IPS-NIHi11 (cell line): ENCODE results near the gene FAF1.

Experiments
- DNase-seq: peaks from one replicate; pipeline ENCODE4 v3.0.0; 2012; ENCODE audit warnings: mixed read lengths, low spot score

Gene FAF1

GRCh38 chr1:50426702-50427085, 533.4 kb downstream of the FAF1 start:
- peak; percentile 24 for DNase-seq

GRCh38 chr1:50426108-50426700, 533.9 kb downstream of the FAF1 start:
- DNase-seq, result peak; percentile 17

GRCh38 chr1:50425376-50426107, 534.5 kb downstream of the FAF1 start:
- DNase-seq, result peak; percentile 60

GRCh38 chr1:50424884-50425375, 535.1 kb downstream of the FAF1 start:
- peak; percentile 31 for DNase-seq

- DNase-seq, result peak; percentile 53
These were observed 535.8 kb downstream of the FAF1 start for GRCh38 chr1:50424045-50424883.

DNA sequence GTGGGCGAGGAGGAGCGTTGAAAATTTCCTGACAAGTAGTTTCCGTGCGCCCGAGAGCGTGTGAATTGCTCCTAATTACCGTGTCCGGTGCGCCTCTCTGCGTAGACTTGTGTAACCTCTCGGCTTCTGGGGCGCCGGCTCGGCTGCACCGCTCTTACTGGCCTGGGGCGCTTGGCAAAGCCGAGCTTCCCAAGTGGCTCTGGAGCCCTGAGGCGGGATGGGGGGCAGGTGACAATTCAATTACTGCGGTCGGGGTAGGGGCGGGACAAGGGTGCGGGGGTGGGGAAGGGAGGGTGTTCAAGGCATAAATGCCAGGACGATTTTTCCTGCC, 536.4 kb downstream of the FAF1 start:
- DNase-seq, result peak; percentile 71

GRCh38 chr1:50422946-50423669, 537.0 kb downstream of the FAF1 start, which contains the start of gene DMRTA2:
DMRTA2 (minus strand) TSS chr1:50423443; CDS start chr1:50421536, 1,907 bp downstream.
- DNase-seq, result peak; percentile 91

GRCh38 chr1:50422675-50422945, 537.5 kb downstream of the FAF1 start:
- DNase-seq, result peak; percentile 46

- DNase-seq, result peak; percentile 51
These were observed 538.0 kb downstream of the FAF1 start for GRCh38 chr1:50421768-50422674.

DNA sequence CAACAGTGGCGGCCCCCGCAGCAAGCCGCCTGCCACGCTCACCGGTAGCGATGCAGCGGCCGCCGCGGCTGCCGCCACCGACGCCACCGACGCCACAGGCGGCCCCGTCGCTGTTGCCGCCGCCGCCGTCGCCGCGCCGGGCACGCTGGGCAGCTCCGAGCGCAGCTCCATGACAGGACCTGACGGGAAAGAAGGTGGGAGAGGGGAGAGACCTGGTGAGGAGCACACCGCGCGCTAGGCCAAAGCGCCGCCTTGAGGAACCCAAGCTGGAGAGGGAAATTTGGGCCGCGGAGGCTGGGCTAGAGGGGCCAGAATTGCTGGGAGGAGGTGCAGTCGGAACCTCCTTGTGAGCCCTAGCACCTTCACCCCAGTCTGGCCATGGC, 538.7 kb downstream of the FAF1 start:
- DNase-seq, result peak; percentile 15

- peak; percentile 58 for DNase-seq
These were observed 539.2 kb downstream of the FAF1 start for GRCh38 chr1:50420689-50421365.

DNA sequence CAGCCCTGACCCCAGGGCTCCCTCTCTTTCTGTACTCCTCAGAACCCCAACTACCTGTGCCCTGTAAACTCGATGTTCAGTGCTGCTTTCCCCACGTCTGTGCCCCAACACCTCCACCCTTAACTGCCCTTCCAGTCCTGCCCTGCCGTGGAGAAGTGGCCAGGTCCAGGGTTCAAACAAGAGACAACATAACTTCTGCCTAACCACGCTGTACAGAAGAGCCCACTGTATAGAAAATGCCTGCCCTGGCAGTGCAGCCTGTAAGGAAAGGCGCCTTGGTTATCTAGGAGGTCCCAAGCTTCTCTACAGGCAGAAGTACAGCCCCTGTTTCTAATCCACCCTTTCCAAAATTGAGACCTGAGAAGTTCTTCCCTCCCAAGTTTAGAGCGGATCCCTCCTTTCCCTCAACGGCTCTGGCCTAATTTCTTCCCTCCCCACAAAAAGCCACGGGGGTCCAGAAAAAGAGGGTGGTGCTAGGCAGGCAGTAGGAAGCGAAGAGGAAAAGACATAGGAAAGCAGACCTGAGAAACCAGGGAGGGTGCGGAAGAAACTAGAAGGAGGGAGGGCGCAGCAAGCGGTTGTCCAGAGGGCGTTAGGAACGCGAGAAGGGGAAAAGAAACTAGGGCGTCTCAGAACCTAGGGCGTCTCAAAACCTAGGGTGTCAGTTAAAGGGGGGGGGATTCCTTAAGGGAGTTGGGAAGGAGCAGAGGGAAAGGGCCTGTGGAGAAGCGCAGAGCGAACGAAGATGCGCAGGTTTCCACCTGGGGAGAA, 540.0 kb downstream of the FAF1 start:
- no peak for DNase-seq

- peak; percentile 44 for DNase-seq
These were observed 540.7 kb downstream of the FAF1 start for GRCh38 chr1:50419192-50419906.

- DNase-seq, result peak; percentile 50
These were observed 541.4 kb downstream of the FAF1 start for GRCh38 chr1:50418600-50419109.

DNA sequence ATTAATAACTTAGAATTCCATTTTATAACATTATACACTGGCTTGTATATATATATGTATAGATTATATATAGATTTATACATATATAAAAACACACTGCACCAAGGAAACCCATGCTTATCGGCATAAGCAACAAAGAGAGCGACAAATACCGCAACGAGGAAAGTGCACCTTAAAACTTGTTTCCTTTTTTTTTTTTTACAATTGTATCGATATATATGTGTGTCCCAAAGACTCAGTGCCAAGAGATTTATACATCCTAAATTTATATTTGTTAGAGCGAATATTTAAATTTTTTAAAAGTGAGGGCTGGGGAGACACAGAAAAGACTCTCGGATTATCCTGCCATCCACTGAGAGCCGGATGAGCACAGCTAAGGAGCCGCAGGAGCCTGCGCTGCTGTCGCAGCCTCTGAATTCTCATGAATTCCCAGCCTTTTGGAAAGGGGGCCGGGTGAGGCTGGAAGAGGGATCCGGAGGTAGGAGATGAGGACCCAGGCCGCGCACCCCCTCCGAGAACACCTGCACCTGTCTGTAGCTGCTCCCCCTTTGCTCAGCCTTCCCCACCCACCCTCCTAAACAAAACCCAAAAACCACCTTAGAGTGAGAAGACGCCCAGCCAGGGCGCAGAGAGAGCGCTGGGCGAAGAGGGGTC, 542.0 kb downstream of the FAF1 start:
- DNase-seq, result no peak

- no peak for DNase-seq
These were observed 542.6 kb downstream of the FAF1 start for GRCh38 chr1:50417507-50417906.

DNA sequence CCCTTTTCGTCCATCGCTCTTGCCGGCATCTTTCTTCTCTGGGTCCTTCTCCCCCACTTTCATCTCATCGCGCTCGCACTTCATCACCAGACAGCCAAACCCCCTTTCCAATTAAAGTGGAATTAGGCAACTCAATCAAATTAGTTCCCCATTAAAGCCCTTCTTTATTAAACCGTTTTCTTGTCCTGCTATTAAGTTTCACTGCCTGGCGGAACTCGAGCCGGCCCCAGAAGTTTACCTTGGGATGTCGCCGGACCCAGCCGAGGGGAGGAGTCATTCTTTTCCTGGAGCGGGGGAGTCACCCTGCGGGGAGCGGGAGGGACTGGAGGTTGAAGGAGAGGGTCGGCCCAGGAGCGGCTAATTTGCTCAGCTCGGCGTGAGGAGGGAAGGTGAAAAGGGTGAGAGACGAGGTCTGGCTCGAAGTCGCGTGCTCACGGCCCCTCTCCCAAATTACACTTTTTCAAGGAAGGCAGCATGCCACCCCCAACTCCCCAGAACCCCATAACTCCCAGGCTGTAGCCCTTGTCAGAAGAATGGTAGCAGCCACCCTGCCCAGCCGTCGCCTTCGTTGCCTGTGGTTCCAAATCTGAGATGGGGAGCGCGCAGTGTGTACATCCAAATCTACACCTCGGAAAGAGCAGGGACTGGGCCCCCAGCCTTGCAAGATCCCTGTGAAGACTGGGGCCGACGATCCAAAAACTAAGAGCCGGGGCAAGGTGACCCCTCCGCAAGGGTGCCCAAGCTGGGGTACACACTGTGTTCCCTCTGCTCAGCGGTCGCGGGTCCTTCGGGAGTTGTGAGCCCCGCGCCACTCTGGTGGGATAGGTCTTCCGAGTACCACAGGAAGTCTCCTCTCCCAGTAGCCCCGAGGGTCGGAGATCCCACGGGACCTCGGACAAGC, 543.3 kb downstream of the FAF1 start:
- DNase-seq, result peak; percentile 79
